HCT116 (cell line): ENCODE results near the gene TJAP1. TPM values are rescaled to one million over a fixed set of nuclear protein-coding genes. Genes with fewer than 3 reads are reported as not detected.

Experiments used
- ATAC-seq: fragments of 200-7000 bp; cut with Tn5 transposase; 2 replicates; pipeline ENCODE4 v1.9.1; 2020; ENCODE audit warnings: mild to moderate bottlenecking, moderate library complexity
- BruUV-seq: library from RNA; stranded (reverse); fragments of 400-500 nt; replicated peaks from 2 replicates; lab custom pipeline; 2021; lab: Mats Ljungman, UMichigan
- CTCF ChIA-PET: fragments of 300-600 bp; sonication (Branson Sonifier 250); formaldehyde crosslinking; loops from one replicate; lab custom pipeline; 2021; ENCODE audit warnings: antibody characterized with exemption; lab: Charles Lee
- POLR2A ChIA-PET: fragments of 300-600, 350-600 bp; sonication (Branson Sonifier 250); formaldehyde crosslinking; loops from one replicate; lab custom pipeline; 2021; ENCODE audit warnings: antibody characterized with exemption; lab: Charles Lee
- RAD21 ChIA-PET, 2 experiments: fragments of 300-600 bp; sonication (Branson Sonifier 250); formaldehyde crosslinking; loops; one replicate each; lab custom pipeline; 2023; ENCODE audit warnings: low total read pairs in 2 of 2; ENCODE audit not compliant: uncharacterized antibody in 2 of 2, unreplicated experiment in 2 of 2, low non-redundant PET in 1 of 2; lab: Charles Lee
- DNase-seq: peaks from one replicate; pipeline ENCODE4 v3.0.0-alpha.2; 2010; ENCODE audit warnings: low read depth, low spot score
- H2AFZ ChIP-seq: fragments of 200-600 bp; shearing (Covaris generic), sonication (generic); 2 replicates; pipeline ENCODE4 v1.6.1; 2017; ENCODE audit warnings: low read depth, mixed run types, mixed read lengths, antibody characterized with exemption, low read length; ENCODE audit not compliant: poor library complexity, severe bottlenecking
- H3K27ac ChIP-seq: 2 replicates; pipeline ENCODE4 v1.5.1; 2012; ENCODE audit warnings: low read depth, low read length
- H3K27me3 ChIP-seq: fragments of 200-600 bp; sonication (generic); 2 replicates; pipeline ENCODE4 v1.6.1; 2016; ENCODE audit warnings: mixed run types, low read length, mixed read lengths; ENCODE audit not compliant: insufficient read depth
- H3K36me3 ChIP-seq, 2 experiments: fragments of 200-500 bp in 1 of 2; fragments of 200-600 bp in 1 of 2; sonication (Bioruptor generic) in 1 of 2; sonication (generic) in 1 of 2; 2 replicates each; pipeline versions ENCODE4 v1.5.1 to v1.6.1; 2014 to 2016; ENCODE audit warnings: low read length in 2 of 2, inconsistent platforms in 1 of 2, mixed read lengths in 1 of 2, mixed run types in 1 of 2; ENCODE audit not compliant: insufficient read depth in 2 of 2, control insufficient read depth in 1 of 2
- H3K4me1 ChIP-seq, 2 experiments: fragments of 200-600 bp in 1 of 2; sonication (generic) in 1 of 2; 2 replicates each; pipeline versions ENCODE4 v1.5.1 to v1.6.1; 2012 to 2017; ENCODE audit warnings: low read length in 2 of 2, inconsistent platforms in 1 of 2, mild to moderate bottlenecking in 1 of 2, mixed read lengths in 1 of 2, mixed run types in 1 of 2, moderate library complexity in 1 of 2; ENCODE audit not compliant: insufficient read depth in 2 of 2, control insufficient read depth in 1 of 2
- H3K4me2 ChIP-seq: fragments of 200-600 bp; sonication (generic); 2 replicates; pipeline ENCODE4 v1.6.1; 2017; ENCODE audit warnings: mixed run types, low read length, mixed read lengths
- H3K4me3 ChIP-seq, 2 experiments: fragments of 200-600 bp in 1 of 2; sonication (generic) in 1 of 2; replicated peaks in 1 of 2; 2 replicates each; pipeline ENCODE4 v1.5.1; 2011 to 2016; ENCODE audit warnings: low read length in 2 of 2, control low read depth in 1 of 2, low read depth in 1 of 2, mild to moderate bottlenecking in 1 of 2, mixed read lengths in 1 of 2, mixed run types in 1 of 2
- H3K79me2 ChIP-seq: fragments of 200-600 bp; sonication (generic); 2 replicates; pipeline ENCODE4 v1.6.1; 2017; ENCODE audit warnings: mild to moderate bottlenecking, mixed run types, low read length, moderate library complexity, mixed read lengths; ENCODE audit not compliant: insufficient read depth
- H3K9ac ChIP-seq: fragments of 200-600 bp; sonication (generic); 2 replicates; pipeline ENCODE4 v1.6.1; 2016; ENCODE audit warnings: low read length, mixed read lengths
- H3K9me2 ChIP-seq: fragments of 200-600 bp; sonication (generic), shearing (Covaris generic); 2 replicates; pipeline ENCODE4 v1.6.1; 2017; ENCODE audit warnings: mixed run types, mild to moderate bottlenecking, moderate library complexity; ENCODE audit not compliant: insufficient read depth
- H3K9me3 ChIP-seq, 2 experiments: fragments of 200-500 bp in 1 of 2; fragments of 200-600 bp in 1 of 2; sonication (Bioruptor generic) in 1 of 2; sonication (generic) in 1 of 2; 2 replicates each; pipeline ENCODE4 v1.6.1; 2014 to 2017; ENCODE audit warnings: low read length in 2 of 2, mixed read lengths in 2 of 2, inconsistent platforms in 1 of 2, low read depth in 1 of 2, mild to moderate bottlenecking in 1 of 2, mixed run types in 1 of 2, moderate library complexity in 1 of 2; ENCODE audit not compliant: control insufficient read depth in 1 of 2, insufficient read depth in 1 of 2
- H4K20me1 ChIP-seq: fragments of 200-600 bp; sonication (generic), shearing (Covaris generic); 2 replicates; pipeline ENCODE4 v1.6.1; 2017; ENCODE audit warnings: mixed run types, mild to moderate bottlenecking, moderate library complexity; ENCODE audit not compliant: insufficient read depth
- EZH2phosphoT487 ChIP-seq: fragments of 200-600 bp; IDR thresholded peaks from 2 replicates; pipeline ENCODE4 v1.6.1; 2018; ENCODE audit warnings: antibody characterized with exemption, borderline replicate concordance
- POLR2AphosphoS5 ChIP-seq: IDR thresholded peaks from 2 replicates; pipeline ENCODE4 v1.6.1; 2011; ENCODE audit warnings: mild to moderate bottlenecking, low read depth, low read length, moderate library complexity
- RAD21 ChIP-seq: IDR thresholded peaks from 2 replicates; pipeline ENCODE4 v1.6.1; 2012; ENCODE audit warnings: low read depth, mild to moderate bottlenecking
- REST ChIP-seq: IDR thresholded peaks from 2 replicates; pipeline ENCODE4 v1.6.1; 2012; ENCODE audit warnings: low read depth
- SIN3A ChIP-seq: IDR thresholded peaks from 2 replicates; pipeline ENCODE4 v1.6.1; 2012; ENCODE audit warnings: low read depth
- SP1 ChIP-seq: IDR thresholded peaks from 2 replicates; pipeline ENCODE4 v1.6.1; 2012; ENCODE audit warnings: low read depth
- TCF7L2 ChIP-seq: IDR thresholded peaks from 2 replicates; pipeline ENCODE4 v1.7.0; 2011; ENCODE audit warnings: borderline replicate concordance, inconsistent platforms; ENCODE audit not compliant: insufficient read depth, insufficient read length; ENCODE audit errors: extremely low read depth
- ZBTB33 ChIP-seq: IDR thresholded peaks from 2 replicates; pipeline ENCODE4 v1.6.1; 2011; ENCODE audit warnings: mild to moderate bottlenecking, low read length, moderate library complexity; ENCODE audit not compliant: insufficient replicate concordance; ENCODE audit errors: extremely low read depth
- intact Hi-C: fragments of 100-400 bp; cut with micrococcal nuclease; formaldehyde crosslinking; loops from 2 replicates; pipeline ENCODE4 v1.10.0; 2022
- total RNA-seq: library from RNA; stranded (reverse); gene quantifications from one replicate; pipeline ENCODE4 v1.2.1, GENCODE V29; 2021; ENCODE audit not compliant: unreplicated experiment
- TF ChIP-seq, protein P1 (sequence below), 3 experiments: fragments of 200-600 bp in 1 of 3; sonication (generic) in 1 of 3; IDR thresholded peaks in 2 of 3; conservative IDR thresholded peaks in 1 of 3; 2 replicates each; pipeline ENCODE4 v1.5.1; 2012 to 2017; ENCODE audit warnings: low read depth in 2 of 3, low read length in 2 of 3, antibody characterized with exemption in 1 of 3, borderline replicate concordance in 1 of 3, control low read depth in 1 of 3, mild to moderate bottlenecking in 1 of 3, mixed read lengths in 1 of 3, mixed run types in 1 of 3, moderate library complexity in 1 of 3; ENCODE audit not compliant: insufficient read depth in 1 of 3

TJAP1 gene
- total RNA-seq, 1 experiment from 2014 or later, result 45.2 TPM

DNA sequence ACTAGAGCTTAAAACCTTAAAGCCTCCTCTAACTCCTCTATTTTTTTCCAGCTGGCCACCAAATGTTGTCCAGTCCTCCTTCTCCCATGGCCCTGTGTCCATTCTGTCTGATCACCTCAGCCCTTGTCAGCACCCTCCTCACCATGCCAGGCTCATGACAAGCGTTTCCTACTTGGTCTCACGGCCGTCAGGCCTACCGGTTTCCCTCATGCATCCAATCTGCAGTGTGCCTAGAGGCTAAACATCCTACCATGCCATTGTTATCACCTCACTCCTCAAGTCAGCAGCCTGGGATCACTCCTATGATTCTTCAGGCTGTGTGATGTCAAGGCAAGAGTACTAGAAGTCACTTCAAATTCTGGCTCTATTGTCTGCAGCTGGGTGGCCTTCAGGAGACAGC lies 9.6 kb upstream of the TJAP1 start (continued):
- no peak for TF ChIP-seq ZBTB33

- no peaks in the 10 kb centered on the region for H3K9me3 ChIP-seq
Measured at GRCh38 chr6:43468240-43468639, 9.1 kb upstream of the TJAP1 start.

More at GRCh38 chr6:43468240-43468639, 9.1 kb upstream of the TJAP1 start:
- H4K20me1 ChIP-seq, result no peaks in the 10 kb centered on the region
- RAD21 ChIA-PET, result no interaction called here
- H3K4me1 ChIP-seq, result peaks cover 18 to 21% of the 10 kb centered on the region in 2 experiments
- CTCF ChIA-PET, result no interaction called here
- no peak overlapping the region for H2AFZ ChIP-seq
- POLR2A ChIA-PET, result interaction anchor here (0.5 kb wide), 1 partner anchor 13 kb away, joined by 4 read pairs; the partner anchor contains the start of gene DLK2
- intact Hi-C loops, result no loop called here
- H3K36me3 ChIP-seq, result no peaks in the 10 kb centered on the region
- H3K27ac ChIP-seq, result no peak overlapping the region
- DNase-seq (no peak), ATAC-seq (no peak)
- no peak overlapping the region for H3K4me2 ChIP-seq
- H3K9ac ChIP-seq, result no peak overlapping the region
- no TSS peak for BruUV-seq
- TF ChIP-seq SIN3A, result no peak
- TF ChIP-seq TCF7L2, result no peak
- TF ChIP-seq REST, result no peak
- TF ChIP-seq EZH2phosphoT487, result no peak
- no peak for TF ChIP-seq SP1
- no peak for TF ChIP-seq POLR2AphosphoS5
- no peak for TF ChIP-seq RAD21
- TF ChIP-seq, protein P1, sequence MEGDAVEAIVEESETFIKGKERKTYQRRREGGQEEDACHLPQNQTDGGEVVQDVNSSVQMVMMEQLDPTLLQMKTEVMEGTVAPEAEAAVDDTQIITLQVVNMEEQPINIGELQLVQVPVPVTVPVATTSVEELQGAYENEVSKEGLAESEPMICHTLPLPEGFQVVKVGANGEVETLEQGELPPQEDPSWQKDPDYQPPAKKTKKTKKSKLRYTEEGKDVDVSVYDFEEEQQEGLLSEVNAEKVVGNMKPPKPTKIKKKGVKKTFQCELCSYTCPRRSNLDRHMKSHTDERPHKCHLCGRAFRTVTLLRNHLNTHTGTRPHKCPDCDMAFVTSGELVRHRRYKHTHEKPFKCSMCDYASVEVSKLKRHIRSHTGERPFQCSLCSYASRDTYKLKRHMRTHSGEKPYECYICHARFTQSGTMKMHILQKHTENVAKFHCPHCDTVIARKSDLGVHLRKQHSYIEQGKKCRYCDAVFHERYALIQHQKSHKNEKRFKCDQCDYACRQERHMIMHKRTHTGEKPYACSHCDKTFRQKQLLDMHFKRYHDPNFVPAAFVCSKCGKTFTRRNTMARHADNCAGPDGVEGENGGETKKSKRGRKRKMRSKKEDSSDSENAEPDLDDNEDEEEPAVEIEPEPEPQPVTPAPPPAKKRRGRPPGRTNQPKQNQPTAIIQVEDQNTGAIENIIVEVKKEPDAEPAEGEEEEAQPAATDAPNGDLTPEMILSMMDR (IDR thresholded peaks at IDR 0.05 in 2 of 3, conservative IDR thresholded peaks at IDR 0.05 in 1 of 3; ENCODE audit: borderline replicate concordance in 1 of 3, insufficient read depth in 1 of 3, low read depth in 2 of 3, low read length in 2 of 3), result no peak
- H3K9me2 ChIP-seq, result no peaks in the 10 kb centered on the region
- H3K27me3 ChIP-seq, result no peaks in the 10 kb centered on the region
- H3K4me3 ChIP-seq, result no peak overlapping the region
- no peaks in the 10 kb centered on the region for H3K79me2 ChIP-seq
